MCF 10A (cell line): ENCODE measurements around the gene PFKFB3. TPM values are rescaled to one million over a fixed set of nuclear protein-coding genes. Genes with fewer than 3 reads are reported as not detected.
"Not testable (repeated sequence)": the region's sequence is repeated elsewhere in the genome, so short reads cannot be mapped to it uniquely, and the experiment has no call there.

Experiments
- BruUV-seq: library from RNA; stranded (reverse); fragments of 400-500 nt; replicated peaks from 2 replicates; lab custom pipeline; 2021; lab: Mats Ljungman, UMichigan
- CTCF ChIA-PET: fragments of 300-600 bp; sonication (Branson Sonifier 250); formaldehyde crosslinking; extraction: SDS; loops from one replicate; lab custom pipeline; 2021; ENCODE audit warnings: antibody characterized with exemption, inconsistent platforms; lab: Yijun Ruan, JAX
- POLR2A ChIA-PET: fragments of 300-600, 350-650 bp; sonication (Branson Sonifier 250); formaldehyde crosslinking; extraction: SDS; loops from one replicate; lab custom pipeline; 2020; ENCODE audit warnings: antibody characterized with exemption, inconsistent platforms; lab: Yijun Ruan, JAX
- DNase-seq: peaks from one replicate; pipeline ENCODE4 v3.0.0-alpha.2; 2018; ENCODE audit not compliant: unreplicated experiment
- H3K27ac Mint-ChIP-seq: one replicate; pipeline ENCODE4 v1.8.0; 2022; ENCODE audit warnings: mild to moderate bottlenecking, low read depth, mixed read lengths; ENCODE audit not compliant: unreplicated experiment
- H3K27me3 Mint-ChIP-seq: one replicate; pipeline ENCODE4 v1.8.0; 2022; ENCODE audit warnings: mixed read lengths; ENCODE audit not compliant: insufficient read depth, unreplicated experiment
- H3K36me3 Mint-ChIP-seq: one replicate; pipeline ENCODE4 v1.8.0; 2022; ENCODE audit warnings: mild to moderate bottlenecking, moderate library complexity, mixed read lengths; ENCODE audit not compliant: insufficient read depth, unreplicated experiment
- H3K4me1 Mint-ChIP-seq: one replicate; pipeline ENCODE4 v1.8.0; 2022; ENCODE audit warnings: mixed read lengths; ENCODE audit not compliant: insufficient read depth, unreplicated experiment
- H3K4me3 Mint-ChIP-seq: one replicate; pipeline ENCODE4 v1.8.0; 2022; ENCODE audit warnings: mild to moderate bottlenecking, moderate library complexity, mixed read lengths; ENCODE audit not compliant: unreplicated experiment
- H3K9me3 Mint-ChIP-seq: one replicate; pipeline ENCODE4 v1.8.0; 2022; ENCODE audit warnings: mixed read lengths; ENCODE audit not compliant: unreplicated experiment
- CTCF ChIP-seq: fragments of 200-600 bp; IDR thresholded peaks from one replicate; pipeline ENCODE4 v1.8.0; 2022; ENCODE audit warnings: antibody characterized with exemption, mild to moderate bottlenecking; ENCODE audit not compliant: unreplicated experiment
- intact Hi-C: fragments of 100-400 bp; cut with micrococcal nuclease; formaldehyde crosslinking; loops from 2 replicates; pipeline ENCODE4 v1.14.1; 2022
- total RNA-seq: library from RNA; stranded (reverse); gene quantifications from 2 replicates; pipeline ENCODE4 v1.2.3, GENCODE V29; 2022

Gene PFKFB3
- total RNA-seq, 1 experiment from 2014 or later, result 15.8 TPM

GRCh38 chr10:6247041-6247712 lies 44.4 kb downstream of the PFKFB3 start:
- DNase-seq, result no peak
- no peaks in the 10 kb centered on the region for H3K9me3 Mint-ChIP-seq
- H3K4me3 Mint-ChIP-seq, result no peak overlapping the region
- intact Hi-C loops, result no loop called here
- H3K27me3 Mint-ChIP-seq, result no peaks in the 10 kb centered on the region
- BruUV-seq, result no TSS peak
- TF ChIP-seq CTCF, result no peak
- no peaks in the 10 kb centered on the region for H3K36me3 Mint-ChIP-seq
- CTCF ChIA-PET, result no interaction called here
- H3K27ac Mint-ChIP-seq, result no peak overlapping the region
- H3K4me1 Mint-ChIP-seq, result no peaks in the 10 kb centered on the region
- POLR2A ChIA-PET, result no interaction called here

DNA sequence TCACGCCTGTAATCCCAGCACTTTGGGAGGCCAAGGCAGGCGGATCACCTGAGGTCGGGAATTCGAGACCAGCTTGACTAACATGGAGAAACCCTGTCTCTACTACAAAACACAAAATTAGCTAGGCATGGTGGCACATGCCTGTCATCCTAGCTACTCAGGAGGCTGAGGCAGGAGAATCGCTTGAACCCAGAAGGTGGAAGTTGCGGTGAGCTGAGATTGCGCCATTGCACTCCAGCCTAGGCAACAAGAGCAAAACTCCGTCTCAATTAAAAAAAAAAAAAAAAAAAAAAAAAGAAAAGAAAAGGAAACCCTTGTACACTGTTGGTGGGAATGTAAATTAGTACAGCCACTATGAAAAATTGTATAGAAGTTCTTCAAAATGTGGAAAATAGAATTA lies 46.2 kb downstream of the PFKFB3 start:
- BruUV-seq, H3K4me3 Mint-ChIP-seq, H3K27me3 Mint-ChIP-seq, intact Hi-C loops, H3K36me3 Mint-ChIP-seq, H3K4me1 Mint-ChIP-seq, H3K27ac Mint-ChIP-seq, CTCF ChIA-PET, H3K9me3 Mint-ChIP-seq, DNase-seq, POLR2A ChIA-PET: not testable (repeated sequence)

DNA sequence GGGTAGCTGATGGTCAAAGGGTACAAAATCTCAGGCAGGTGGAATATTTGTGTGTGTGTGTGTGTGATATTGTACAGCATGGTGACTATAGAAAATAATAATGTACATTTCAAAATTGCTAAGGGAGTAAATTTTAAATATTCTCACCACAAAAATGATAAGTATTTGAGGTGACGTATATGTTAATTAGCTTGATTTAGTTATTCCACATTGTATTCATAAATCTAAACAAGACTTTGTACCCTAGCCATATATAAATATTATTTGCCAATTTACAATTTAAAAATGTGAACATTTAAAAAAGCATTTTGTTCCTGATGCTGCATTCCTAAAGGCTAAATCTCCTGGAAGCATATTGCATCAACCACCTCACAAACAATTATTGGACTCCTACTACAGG lies 47.0 kb downstream of the PFKFB3 start:
- no peak for DNase-seq
- no peaks in the 10 kb centered on the region for H3K27me3 Mint-ChIP-seq
- POLR2A ChIA-PET, result no interaction called here
- no peak for TF ChIP-seq CTCF
- CTCF ChIA-PET, result no interaction called here
- H3K4me3 Mint-ChIP-seq, result no peak overlapping the region
- BruUV-seq, result no TSS peak
- no peaks in the 10 kb centered on the region for H3K9me3 Mint-ChIP-seq
- no peaks in the 10 kb centered on the region for H3K36me3 Mint-ChIP-seq
- no peak overlapping the region for H3K27ac Mint-ChIP-seq
- intact Hi-C loops, result no loop called here
- no peaks in the 10 kb centered on the region for H3K4me1 Mint-ChIP-seq

DNA sequence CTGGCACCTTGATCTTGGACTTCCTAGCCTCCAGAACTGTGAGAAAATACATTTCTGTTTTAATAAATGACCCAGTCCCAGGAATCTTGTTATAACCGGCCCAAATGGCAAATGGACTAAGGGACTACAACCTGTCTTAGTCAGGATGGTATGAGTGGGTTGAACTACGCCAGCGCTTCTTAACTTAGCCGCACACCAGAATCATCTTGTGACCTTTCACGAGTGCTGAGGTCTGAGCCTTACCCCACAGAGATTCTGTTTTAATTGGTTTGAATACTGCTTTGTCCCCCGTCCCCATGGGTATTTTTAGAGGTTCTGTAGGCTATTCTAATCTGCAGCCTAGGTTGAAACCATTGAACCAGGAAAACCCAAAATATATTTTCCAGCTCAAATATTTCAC lies 48.0 kb downstream of the PFKFB3 start:
- Mint-ChIP-seq H3K27me3 (no peaks in the 10 kb centered on the region), H3K9me3 (no peaks in the 10 kb centered on the region), H3K27ac (no peak overlapping the region), H3K4me3 (no peak overlapping the region), H3K4me1 (no peaks in the 10 kb centered on the region), H3K36me3 (peaks cover 6% of the 10 kb centered on the region)
- intact Hi-C loops, result no loop called here
- no peak for DNase-seq
- CTCF ChIA-PET, result interaction anchor here (0.6 to 0.9 kb wide), 2 partner anchors 192 to 1208 kb away, joined by 3 read pairs; no protein-coding TSS in a partner anchor
- no peak for TF ChIP-seq CTCF
- BruUV-seq, result no TSS peak
- POLR2A ChIA-PET, result no interaction called here
